Measurements from ENCODE around the gene MBNL3. TPM values are rescaled to one million over a fixed set of nuclear protein-coding genes. Genes with fewer than 3 reads are reported as not detected.
A peak's percentile ranks its signal among the peaks of the same experiment; 100 is the strongest.

The MBNL3 gene
- total RNA-seq, 1 experiment from 2014 or later = 4.0 TPM

GRCh38 chrX:132409780-132410556 lies 78.9 kb downstream of the MBNL3 start:
- H3K4me1 Mint-ChIP-seq = peaks cover 70% of the 10 kb centered on the region
- ATAC-seq (no peak; the same call in 1 of the 2 replicates), DNase-seq (ENCODE audit: low spot score) (no peak)
- H3K4me3 Mint-ChIP-seq = peak overlapping the region; percentile 54
- no peaks in the 10 kb centered on the region for H3K36me3 Mint-ChIP-seq
- ChIA-PET POLR2A (no interaction called here), CTCF (interaction anchor here (0.8 kb wide), 1 partner anchor 53 kb away, joined by 3 read pairs; no protein-coding TSS in a partner anchor)
- no peaks in the 10 kb centered on the region for H3K9me3 Mint-ChIP-seq
- peaks cover 32% of the 10 kb centered on the region for H3K27me3 Mint-ChIP-seq (ENCODE audit: low read depth)
- peak overlapping the region; percentile 66; the same call in 1 of the 2 replicates for H3K27ac Mint-ChIP-seq
- TF ChIP-seq HMGA2 (CRISPR knock-in tag; IDR thresholded peaks at IDR 0.05) (no peak), E2F1 (CRISPR knock-in tag; IDR thresholded peaks at IDR 0.05) (no peak), NR2C2 (CRISPR knock-in tag; IDR thresholded peaks at IDR 0.05) (no peak)

- POLR2A ChIA-PET = no interaction called here
- CTCF ChIA-PET = interaction anchor here (0.9 kb wide), 1 partner anchor 315 kb away, joined by 3 read pairs; no protein-coding TSS in a partner anchor
- Mint-ChIP-seq H3K4me3 (peak overlapping the region; percentile 20; the same call in 1 of the 2 replicates), H3K27me3 (ENCODE audit: low read depth) (peaks cover 18% of the 10 kb centered on the region), H3K4me1 (peaks cover 47% of the 10 kb centered on the region), H3K36me3 (no peaks in the 10 kb centered on the region), H3K9me3 (no peaks in the 10 kb centered on the region), H3K27ac (peak overlapping the region; percentile 33; the same call in 1 of the 2 replicates)
- ATAC-seq (no peak), DNase-seq (ENCODE audit: low spot score) (no peak)
- TF ChIP-seq NR1H2 (CRISPR knock-in tag; IDR thresholded peaks at IDR 0.05) (no peak), ZNF423 (CRISPR knock-in tag; IDR thresholded peaks at IDR 0.05) (no peak), ZNF121 (CRISPR knock-in tag; IDR thresholded peaks at IDR 0.05) (no peak), ELF4 (CRISPR knock-in tag; IDR thresholded peaks at IDR 0.05; ENCODE audit: low read depth) (no peak)
Measured at GRCh38 chrX:132407691-132408090, 81.1 kb downstream of the MBNL3 start.

- POLR2A ChIA-PET = no interaction called here
- no peaks in the 10 kb centered on the region for H3K9me3 Mint-ChIP-seq
- peaks cover 34% of the 10 kb centered on the region for H3K4me1 Mint-ChIP-seq
- H3K27ac Mint-ChIP-seq = no peak overlapping the region
- peaks cover 4% of the 10 kb centered on the region for H3K27me3 Mint-ChIP-seq (ENCODE audit: low read depth)
- ATAC-seq (no peak), DNase-seq (ENCODE audit: low spot score) (no peak)
- no peaks in the 10 kb centered on the region for H3K36me3 Mint-ChIP-seq
- CTCF ChIA-PET = no interaction called here
- no peak for TF ChIP-seq MLX (CRISPR knock-in tag; IDR thresholded peaks at IDR 0.05)
- no peak for TF ChIP-seq TEAD4 (CRISPR knock-in tag; IDR thresholded peaks at IDR 0.05)
- H3K4me3 Mint-ChIP-seq = no peak overlapping the region
Measured at GRCh38 chrX:132406106-132406505, 82.7 kb downstream of the MBNL3 start.

GRCh38 chrX:132404266-132404665 lies 84.6 kb downstream of the MBNL3 start:
- H3K9me3 Mint-ChIP-seq = no peaks in the 10 kb centered on the region
- H3K27ac Mint-ChIP-seq = no peak overlapping the region
- no peak for DNase-seq (ENCODE audit: low spot score)
- ChIA-PET POLR2A (no interaction called here), CTCF (interaction anchor here (0.8 to 1.2 kb wide), 3 partner anchors 9 to 189 kb away, joined by 3 read pairs; no protein-coding TSS in a partner anchor)
- H3K4me3 Mint-ChIP-seq = no peak overlapping the region
- H3K4me1 Mint-ChIP-seq = peaks cover 15% of the 10 kb centered on the region
- no peak for TF ChIP-seq ZNF396 (CRISPR knock-in tag; IDR thresholded peaks at IDR 0.05; ENCODE audit: borderline replicate concordance)
- TF ChIP-seq PREB (CRISPR knock-in tag; IDR thresholded peaks at IDR 0.05; ENCODE audit: borderline replicate concordance) = no peak
- no peak for TF ChIP-seq KAT7 (CRISPR knock-in tag; IDR thresholded peaks at IDR 0.05; ENCODE audit: borderline replicate concordance)
- no peak for TF ChIP-seq IRF2 (CRISPR knock-in tag; IDR thresholded peaks at IDR 0.05; ENCODE audit: borderline replicate concordance, low read depth)
- TF ChIP-seq SOX15 (CRISPR knock-in tag; IDR thresholded peaks at IDR 0.05) = no peak
- no peak for TF ChIP-seq TCF7 (CRISPR knock-in tag; IDR thresholded peaks at IDR 0.05; ENCODE audit: low read depth)
- no peak for TF ChIP-seq ZNF281 (CRISPR knock-in tag; IDR thresholded peaks at IDR 0.05)
- no peaks in the 10 kb centered on the region for H3K36me3 Mint-ChIP-seq
- ATAC-seq = no peak
- no peaks in the 10 kb centered on the region for H3K27me3 Mint-ChIP-seq (ENCODE audit: low read depth)
